A673 (cell line): ENCODE measurements around the gene FAM168B. TPM values are rescaled to one million over a fixed set of nuclear protein-coding genes. Genes with fewer than 3 reads are reported as not detected.

Experiments
- BruUV-seq: library from RNA; stranded (reverse); fragments of 400-500 nt; replicated peaks from 2 replicates; lab custom pipeline; 2021; lab: Mats Ljungman, UMichigan
- CTCF ChIA-PET: fragments of 300-600 bp; sonication (Branson Sonifier 250); formaldehyde crosslinking; loops from one replicate; lab custom pipeline; 2022; ENCODE audit warnings: antibody characterized with exemption; lab: Charles Lee
- POLR2A ChIA-PET: fragments of 300-600 bp; sonication (Branson Sonifier 250); formaldehyde crosslinking; loops from one replicate; lab custom pipeline; 2022; ENCODE audit warnings: antibody characterized with exemption; ENCODE audit not compliant: low non-redundant PET; lab: Charles Lee
- DNase-seq: peaks from one replicate; pipeline ENCODE4 v3.0.0-alpha.2; 2015; ENCODE audit warnings: low spot score
- H3K27ac ChIP-seq: fragments of 200-600 bp; sonication (generic); 2 replicates; pipeline ENCODE4 v1.5.1; 2016; ENCODE audit warnings: mixed run types, low read depth, mild to moderate bottlenecking, mixed read lengths, antibody characterized with exemption, low read length; ENCODE audit not compliant: poor library complexity, severe bottlenecking
- H3K27me3 ChIP-seq: fragments of 200-600 bp; sonication (generic); replicated peaks from 2 replicates; pipeline ENCODE4 v1.6.1; 2017; ENCODE audit warnings: mixed run types, low read depth, mild to moderate bottlenecking, mixed read lengths, antibody characterized with exemption, low read length; ENCODE audit not compliant: insufficient read depth, poor library complexity
- H3K36me3 ChIP-seq: fragments of 200-600 bp; sonication (generic); 2 replicates; pipeline ENCODE4 v1.6.1; 2016; ENCODE audit warnings: mixed run types, mild to moderate bottlenecking, mixed read lengths, antibody characterized with exemption, low read length; ENCODE audit not compliant: insufficient read depth, poor library complexity, severe bottlenecking
- H3K4me1 ChIP-seq: fragments of 200-600 bp; sonication (generic); 2 replicates; pipeline ENCODE4 v1.6.1; 2017; ENCODE audit warnings: mixed run types, mild to moderate bottlenecking, mixed read lengths, antibody characterized with exemption, low read length; ENCODE audit not compliant: insufficient read depth, poor library complexity, severe bottlenecking
- H3K4me3 ChIP-seq: fragments of 200-600 bp; sonication (generic); 2 replicates; pipeline ENCODE4 v1.5.1; 2016; ENCODE audit warnings: low read depth, mixed run types, mild to moderate bottlenecking, mixed read lengths, low read length; ENCODE audit not compliant: poor library complexity, severe bottlenecking
- H3K9me3 ChIP-seq: fragments of 200-600 bp; sonication (generic); 2 replicates; pipeline ENCODE4 v1.6.1; 2016; ENCODE audit warnings: mixed run types, low read depth, mild to moderate bottlenecking, mixed read lengths, antibody characterized with exemption, low read length; ENCODE audit not compliant: poor library complexity, severe bottlenecking
- EZH2 ChIP-seq: fragments of 200-600 bp; sonication (generic); IDR thresholded peaks from 2 replicates; pipeline ENCODE4 v1.6.1; 2017; ENCODE audit warnings: borderline replicate concordance, low read depth, mild to moderate bottlenecking, mixed read lengths, antibody characterized with exemption, low read length; ENCODE audit not compliant: poor library complexity, severe bottlenecking
- intact Hi-C: fragments of 100-400 bp; cut with micrococcal nuclease; formaldehyde crosslinking; loops from one replicate; pipeline ENCODE4 v1.10.0; 2022; ENCODE audit not compliant: unreplicated experiment
- total RNA-seq: library from RNA; stranded (reverse); gene quantifications from 2 replicates; pipeline ENCODE4 v1.2.3, GENCODE V29; 2021
- TF ChIP-seq, protein P1 (sequence below): fragments of 300-800, 200-600 bp; sonication (generic); conservative IDR thresholded peaks from 2 replicates; pipeline ENCODE4 v1.5.1; 2017; ENCODE audit warnings: low read depth, mild to moderate bottlenecking, antibody characterized with exemption, low read length, moderate library complexity, mixed read lengths

The FAM168B gene
- total RNA-seq, 1 experiment from 2014 or later, result 149 TPM

DNA sequence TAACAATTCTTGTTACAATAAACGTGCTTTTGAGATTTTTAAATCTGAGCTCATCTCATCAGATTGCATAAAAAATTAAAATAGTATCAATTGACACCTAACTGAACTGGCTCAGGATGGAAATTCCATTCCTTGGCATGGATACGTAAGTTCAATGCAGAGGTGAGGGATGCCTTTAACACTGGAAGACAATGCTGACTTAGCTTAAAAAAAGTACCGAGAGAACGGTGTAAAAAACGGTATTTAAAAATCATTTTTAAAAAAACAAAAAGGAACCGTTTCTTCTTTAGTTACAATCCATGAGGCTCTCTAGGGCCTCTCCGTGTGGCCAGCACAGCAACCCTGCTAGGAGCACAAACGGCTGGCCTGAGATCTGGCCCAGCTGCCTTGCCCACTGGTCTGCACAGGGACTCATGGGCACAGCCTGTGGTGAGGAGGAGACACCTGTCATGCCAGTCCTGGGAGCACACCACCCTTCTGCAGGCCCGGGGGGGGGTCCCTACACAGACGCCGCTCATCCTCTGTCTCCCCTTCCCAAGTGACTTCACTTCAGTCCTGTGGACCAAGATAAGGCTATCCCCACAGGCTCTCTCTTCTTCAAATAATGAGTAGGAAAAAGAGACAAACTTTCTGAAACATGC is 45.2 kb downstream of the FAM168B start:
- H3K4me3 ChIP-seq, result no peak overlapping the region
- H3K27me3 ChIP-seq, result no peaks in the 10 kb centered on the region
- peaks cover 52% of the 10 kb centered on the region for H3K36me3 ChIP-seq
- H3K4me1 ChIP-seq, result no peaks in the 10 kb centered on the region
- no peaks in the 10 kb centered on the region for H3K9me3 ChIP-seq
- POLR2A ChIA-PET, result no interaction called here
- CTCF ChIA-PET, result no interaction called here
- DNase-seq, result no peak
- BruUV-seq, result no TSS peak
- no peak overlapping the region for H3K27ac ChIP-seq
- TF ChIP-seq EZH2, result no peak
- TF ChIP-seq, protein P1, sequence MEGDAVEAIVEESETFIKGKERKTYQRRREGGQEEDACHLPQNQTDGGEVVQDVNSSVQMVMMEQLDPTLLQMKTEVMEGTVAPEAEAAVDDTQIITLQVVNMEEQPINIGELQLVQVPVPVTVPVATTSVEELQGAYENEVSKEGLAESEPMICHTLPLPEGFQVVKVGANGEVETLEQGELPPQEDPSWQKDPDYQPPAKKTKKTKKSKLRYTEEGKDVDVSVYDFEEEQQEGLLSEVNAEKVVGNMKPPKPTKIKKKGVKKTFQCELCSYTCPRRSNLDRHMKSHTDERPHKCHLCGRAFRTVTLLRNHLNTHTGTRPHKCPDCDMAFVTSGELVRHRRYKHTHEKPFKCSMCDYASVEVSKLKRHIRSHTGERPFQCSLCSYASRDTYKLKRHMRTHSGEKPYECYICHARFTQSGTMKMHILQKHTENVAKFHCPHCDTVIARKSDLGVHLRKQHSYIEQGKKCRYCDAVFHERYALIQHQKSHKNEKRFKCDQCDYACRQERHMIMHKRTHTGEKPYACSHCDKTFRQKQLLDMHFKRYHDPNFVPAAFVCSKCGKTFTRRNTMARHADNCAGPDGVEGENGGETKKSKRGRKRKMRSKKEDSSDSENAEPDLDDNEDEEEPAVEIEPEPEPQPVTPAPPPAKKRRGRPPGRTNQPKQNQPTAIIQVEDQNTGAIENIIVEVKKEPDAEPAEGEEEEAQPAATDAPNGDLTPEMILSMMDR, result no peak
- intact Hi-C loops, result no loop called here

DNA sequence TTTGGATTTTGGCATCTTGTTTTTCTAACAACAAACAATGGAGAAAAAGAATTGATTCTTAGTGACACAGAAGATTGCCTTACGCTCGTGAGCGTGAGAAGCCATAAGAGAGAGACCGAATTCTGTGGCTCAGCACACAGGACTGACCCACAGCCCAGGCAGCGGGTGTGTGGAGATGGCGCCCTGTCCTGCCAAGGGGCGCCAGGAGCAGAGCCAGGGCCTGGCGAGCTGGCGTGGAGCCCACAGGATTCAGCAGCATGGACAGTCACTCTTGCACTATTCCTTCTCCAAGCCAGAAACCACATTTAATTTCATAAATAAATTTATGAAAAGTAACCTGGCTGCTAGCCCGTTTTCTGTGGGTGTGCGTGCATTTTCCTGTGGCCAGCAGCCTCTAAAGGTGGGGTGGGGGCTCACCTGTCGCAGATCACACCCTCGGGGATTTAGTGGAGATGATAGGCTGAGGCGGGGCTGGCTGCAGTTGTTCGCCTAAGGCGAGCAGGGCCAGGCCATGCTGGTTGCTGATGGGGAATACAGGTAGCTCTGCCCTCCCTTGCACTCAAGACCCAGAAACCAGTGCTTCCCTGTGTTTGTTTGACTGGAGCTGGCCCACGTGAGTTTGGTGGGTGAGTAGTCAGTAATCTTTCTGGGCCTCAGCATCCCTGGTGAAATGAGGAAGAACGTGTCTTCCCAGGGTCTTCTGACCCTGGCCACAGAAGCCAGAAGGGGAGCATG is 46.2 kb downstream of the FAM168B start:
- no peak for DNase-seq
- Histone ChIP-seq H3K4me1 (no peaks in the 10 kb centered on the region), H3K9me3 (no peaks in the 10 kb centered on the region), H3K27me3 (no peaks in the 10 kb centered on the region), H3K4me3 (no peak overlapping the region), H3K36me3 (peaks cover 42% of the 10 kb centered on the region), H3K27ac (no peak overlapping the region)
- intact Hi-C loops, result no loop called here
- ChIA-PET POLR2A (no interaction called here), CTCF (no interaction called here)
- BruUV-seq, result no TSS peak
- no peak for TF ChIP-seq EZH2
- TF ChIP-seq, protein P1, result no peak

DNA sequence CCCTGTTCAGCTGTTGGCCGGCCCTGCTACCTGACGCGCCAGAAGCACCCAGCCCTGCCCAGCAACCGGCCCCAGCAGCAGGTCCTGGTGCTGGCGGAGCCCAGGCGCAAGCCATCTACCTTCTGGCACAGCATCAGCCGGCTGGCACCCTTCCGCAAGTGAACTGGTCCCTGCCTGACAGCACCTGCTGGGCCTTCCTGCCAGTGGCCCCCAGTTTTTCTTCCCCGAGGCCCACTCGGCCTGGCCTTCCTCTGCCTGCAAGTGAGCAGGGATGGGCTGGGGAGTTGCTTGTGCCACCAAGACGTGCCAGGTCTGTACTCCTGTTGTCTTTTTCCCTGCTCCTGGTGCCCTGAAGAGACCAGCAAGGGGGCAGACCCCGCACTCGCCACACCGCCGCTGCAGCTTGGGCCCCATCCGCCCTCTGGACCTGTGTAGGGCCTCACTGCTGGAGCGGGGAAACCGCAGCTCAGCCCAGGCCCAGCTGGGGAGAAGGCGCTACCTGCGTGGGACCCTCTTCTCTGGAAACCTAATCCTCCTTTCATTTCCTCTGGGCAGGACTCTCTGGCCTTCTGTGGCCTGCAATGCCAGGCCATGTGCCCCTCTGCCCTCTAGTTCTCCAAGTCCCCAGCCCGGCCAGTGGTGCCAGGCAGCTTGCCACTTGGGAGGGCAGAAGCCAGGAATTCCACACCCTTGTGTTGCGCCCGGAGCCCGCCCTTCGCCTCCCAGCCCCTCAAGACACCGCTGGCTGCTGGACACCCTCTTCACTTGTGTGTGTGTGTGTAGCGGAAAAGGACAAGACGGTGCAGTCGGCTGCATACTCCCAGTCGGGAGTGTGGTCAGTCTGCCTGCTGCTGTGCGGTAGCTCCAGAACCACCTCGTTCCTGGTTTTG is 47.0 kb downstream of the FAM168B start:
- POLR2A ChIA-PET, result no interaction called here
- Histone ChIP-seq H3K27ac (no peak overlapping the region), H3K27me3 (no peaks in the 10 kb centered on the region), H3K9me3 (no peaks in the 10 kb centered on the region), H3K4me1 (no peaks in the 10 kb centered on the region), H3K4me3 (no peak overlapping the region), H3K36me3 (peaks cover 34% of the 10 kb centered on the region)
- no TSS peak for BruUV-seq
- TF ChIP-seq, protein P1, result no peak
- TF ChIP-seq EZH2, result no peak
- no peak for DNase-seq
- intact Hi-C loops, result no loop called here
- CTCF ChIA-PET, result no interaction called here
